ENCODE data around the gene PIH1D1. TPM values are rescaled to one million over a fixed set of nuclear protein-coding genes. Genes with fewer than 3 reads are reported as not detected.

PIH1D1 gene
- total RNA-seq, 1 donor from 2014 or later, result 110 TPM

- Mint-ChIP-seq H3K9me3 (no peaks in the 10 kb centered on the region), H3K36me3 (ENCODE audit: low read depth) (no peaks in the 10 kb centered on the region), H3K4me3 (no peak overlapping the region), H3K4me1 (peaks cover 37% of the 10 kb centered on the region), H3K27me3 (ENCODE audit: low read depth) (peaks cover 97% of the 10 kb centered on the region), H3K27ac (ENCODE audit: unreplicated experiment) (no peak overlapping the region)
- TF ChIP-seq, protein P1, sequence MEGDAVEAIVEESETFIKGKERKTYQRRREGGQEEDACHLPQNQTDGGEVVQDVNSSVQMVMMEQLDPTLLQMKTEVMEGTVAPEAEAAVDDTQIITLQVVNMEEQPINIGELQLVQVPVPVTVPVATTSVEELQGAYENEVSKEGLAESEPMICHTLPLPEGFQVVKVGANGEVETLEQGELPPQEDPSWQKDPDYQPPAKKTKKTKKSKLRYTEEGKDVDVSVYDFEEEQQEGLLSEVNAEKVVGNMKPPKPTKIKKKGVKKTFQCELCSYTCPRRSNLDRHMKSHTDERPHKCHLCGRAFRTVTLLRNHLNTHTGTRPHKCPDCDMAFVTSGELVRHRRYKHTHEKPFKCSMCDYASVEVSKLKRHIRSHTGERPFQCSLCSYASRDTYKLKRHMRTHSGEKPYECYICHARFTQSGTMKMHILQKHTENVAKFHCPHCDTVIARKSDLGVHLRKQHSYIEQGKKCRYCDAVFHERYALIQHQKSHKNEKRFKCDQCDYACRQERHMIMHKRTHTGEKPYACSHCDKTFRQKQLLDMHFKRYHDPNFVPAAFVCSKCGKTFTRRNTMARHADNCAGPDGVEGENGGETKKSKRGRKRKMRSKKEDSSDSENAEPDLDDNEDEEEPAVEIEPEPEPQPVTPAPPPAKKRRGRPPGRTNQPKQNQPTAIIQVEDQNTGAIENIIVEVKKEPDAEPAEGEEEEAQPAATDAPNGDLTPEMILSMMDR (conservative IDR thresholded peaks at IDR 0.05), result no peak
- DNase-seq (ENCODE audit: low read depth, low spot score), result no peak
Measured at GRCh38 chr19:49425922-49426592, 25.6 kb downstream of the PIH1D1 start.

- Mint-ChIP-seq H3K4me3 (no peak within 1 kb of the TSS), H3K4me1 (peaks cover 41% of the 10 kb centered on the region), H3K36me3 (ENCODE audit: low read depth) (no peaks in the 10 kb centered on the region), H3K27me3 (ENCODE audit: low read depth) (peaks cover 97% of the 10 kb centered on the region), H3K9me3 (no peaks in the 10 kb centered on the region), H3K27ac (ENCODE audit: unreplicated experiment) (no peak within 1 kb of the TSS)
- DNase-seq (ENCODE audit: low read depth, low spot score), result no peak
- TF ChIP-seq, protein P1 (conservative IDR thresholded peaks at IDR 0.05), result no peak
Measured at GRCh38 chr19:49425178-49425577, 26.4 kb downstream of the PIH1D1 start, which contains the start of gene GFY. Gene GFY, plus strand, starts transcription at chr19:49425388. Its CDS starts 1,043 bp downstream, at chr19:49426431.

DNA sequence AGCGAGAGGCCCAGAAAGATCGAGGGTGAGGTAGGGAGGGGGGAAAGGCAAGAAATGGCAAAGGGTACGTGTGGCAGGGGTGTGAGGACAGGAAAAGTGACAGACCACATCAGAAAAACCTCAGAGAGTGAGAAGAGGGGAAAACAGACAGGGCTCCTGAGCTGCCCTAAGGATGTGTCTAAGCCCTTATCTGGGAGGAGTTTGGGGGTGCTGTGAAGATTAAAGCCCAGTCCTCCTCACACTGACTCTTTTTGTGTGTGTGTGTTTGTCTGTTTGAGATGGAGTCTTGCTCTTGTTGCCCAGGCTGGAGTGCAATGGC lies 27.7 kb downstream of the PIH1D1 start:
- H3K9me3 Mint-ChIP-seq, result no peaks in the 10 kb centered on the region
- H3K4me3 Mint-ChIP-seq, result no peak overlapping the region
- peaks cover 97% of the 10 kb centered on the region for H3K27me3 Mint-ChIP-seq (ENCODE audit: low read depth)

GRCh38 chr19:49423071-49423984 lies 28.3 kb downstream of the PIH1D1 start, which contains the start of gene PTH2:
Gene PTH2, minus strand, starts transcription at chr19:49423441. Its CDS starts 102 bp downstream, at chr19:49423339.
- H3K27me3 Mint-ChIP-seq (ENCODE audit: low read depth), result peaks cover 97% of the 10 kb centered on the region
- TF ChIP-seq, protein P1 (conservative IDR thresholded peaks at IDR 0.05), result no peak
- H3K36me3 Mint-ChIP-seq (ENCODE audit: low read depth), result no peaks in the 10 kb centered on the region
- peaks cover 31% of the 10 kb centered on the region for H3K4me1 Mint-ChIP-seq
- no peak within 1 kb of the TSS for H3K27ac Mint-ChIP-seq (ENCODE audit: unreplicated experiment)
- no peak for DNase-seq (ENCODE audit: low read depth, low spot score)
- H3K9me3 Mint-ChIP-seq, result no peaks in the 10 kb centered on the region
- H3K4me3 Mint-ChIP-seq, result no peak within 1 kb of the TSS

More for the DNA sequence above, 27.7 kb downstream of the PIH1D1 start:
- TF ChIP-seq, protein P1 (conservative IDR thresholded peaks at IDR 0.05), result no peak
- peaks cover 36% of the 10 kb centered on the region for H3K4me1 Mint-ChIP-seq
- DNase-seq (ENCODE audit: low read depth, low spot score), result no peak
- H3K36me3 Mint-ChIP-seq (ENCODE audit: low read depth), result no peaks in the 10 kb centered on the region
- no peak overlapping the region for H3K27ac Mint-ChIP-seq (ENCODE audit: unreplicated experiment)

GRCh38 chr19:49422407-49423070 lies 29.1 kb downstream of the PIH1D1 start:
- no peak overlapping the region for H3K4me3 Mint-ChIP-seq
- TF ChIP-seq, protein P1 (conservative IDR thresholded peaks at IDR 0.05), result peak; percentile 54
- H3K27me3 Mint-ChIP-seq (ENCODE audit: low read depth), result peaks cover 97% of the 10 kb centered on the region
- peak; percentile 56 for DNase-seq (ENCODE audit: low read depth, low spot score)
- H3K4me1 Mint-ChIP-seq, result peaks cover 24% of the 10 kb centered on the region
- no peak overlapping the region for H3K27ac Mint-ChIP-seq (ENCODE audit: unreplicated experiment)
- H3K9me3 Mint-ChIP-seq, result no peaks in the 10 kb centered on the region
- no peaks in the 10 kb centered on the region for H3K36me3 Mint-ChIP-seq (ENCODE audit: low read depth)
